A172 (cell line): Measurements from ENCODE around the gene TRIM17. TPM values are rescaled to one million over a fixed set of nuclear protein-coding genes. Genes with fewer than 3 reads are reported as not detected.
A peak's percentile ranks its signal among the peaks of the same experiment; 100 is the strongest.

Experiments
- DNase-seq: peaks from one replicate; pipeline ENCODE4 v3.0.0-alpha.2; 2015; ENCODE audit warnings: low spot score
- total RNA-seq: library from RNA; depleted of rRNA; stranded (reverse); fragments of >200 nt; shearing (Covaris generic); gene quantifications from 2 replicates; pipeline ENCODE4 v1.2.3, GENCODE V29; 2014; rRNA removed

Gene TRIM17
- not detected in 2 replicates for total RNA-seq

- DNase-seq = no peak
These were observed at the start of gene TRIM17 for GRCh38 chr1:228416217-228416933. TSS of gene TRIM17 (minus strand) at chr1:228416861. CDS start at chr1:228415072, 1,789 bp downstream.

- DNase-seq = no peak
These were observed 49.0 kb upstream of the TRIM17 start for GRCh38 chr1:228465571-228466146.

GRCh38 chr1:228465141-228465540, 48.5 kb upstream of the TRIM17 start:
- DNase-seq = no peak

GRCh38 chr1:228464487-228464983, 47.9 kb upstream of the TRIM17 start:
- peak; percentile 52 for DNase-seq

GRCh38 chr1:228463559-228464455, 47.1 kb upstream of the TRIM17 start:
- peak; percentile 35 for DNase-seq

GRCh38 chr1:228463009-228463558, 46.4 kb upstream of the TRIM17 start:
- no peak for DNase-seq

- DNase-seq = no peak
These were observed 45.9 kb upstream of the TRIM17 start for GRCh38 chr1:228462560-228462959.

- no peak for DNase-seq
These were observed 44.2 kb upstream of the TRIM17 start for GRCh38 chr1:228460821-228461220.

GRCh38 chr1:228459091-228459993, 42.7 kb upstream of the TRIM17 start:
- peak; percentile 65 for DNase-seq

GRCh38 chr1:228457396-228458176, 40.9 kb upstream of the TRIM17 start:
- DNase-seq = peak; percentile 95

GRCh38 chr1:228457017-228457395, 40.3 kb upstream of the TRIM17 start:
- no peak for DNase-seq

- no peak for DNase-seq
These were observed 39.8 kb upstream of the TRIM17 start for GRCh38 chr1:228456252-228457016.

- no peak for DNase-seq
These were observed 39.1 kb upstream of the TRIM17 start for GRCh38 chr1:228455715-228456114.

- no peak for DNase-seq
These were observed 37.6 kb upstream of the TRIM17 start for GRCh38 chr1:228454238-228454637.

GRCh38 chr1:228453614-228454013, 37.0 kb upstream of the TRIM17 start:
- no peak for DNase-seq

GRCh38 chr1:228453022-228453560, 36.4 kb upstream of the TRIM17 start:
- no peak for DNase-seq

GRCh38 chr1:228452194-228453021, 35.7 kb upstream of the TRIM17 start:
- DNase-seq = peak; percentile 76

GRCh38 chr1:228450200-228450599, 33.5 kb upstream of the TRIM17 start:
- DNase-seq = no peak
